ENCODE measurements around the gene GPR18. TPM values are rescaled to one million over a fixed set of nuclear protein-coding genes. Genes with fewer than 3 reads are reported as not detected.

The GPR18 gene
- total and polyA plus RNA-seq, 2 donors (not counting 1 experiment from before 2014, with no cell fraction given): not detected

- no peak overlapping the region for H3K4me2 ChIP-seq (ENCODE audit: extremely low read depth, insufficient read depth, low read length)
- no peak for TF ChIP-seq EZH2 (IDR thresholded peaks at IDR 0.05; ENCODE audit: low read length, missing control alignments)
- no peak for TF ChIP-seq CTCF (conservative IDR thresholded peaks at IDR 0.05 in 1 of 2, IDR thresholded peaks at IDR 0.05 in 1 of 2; ENCODE audit: low read depth in 1 of 2, low read length in 2 of 2)
- no peak overlapping the region for H3K27ac ChIP-seq (ENCODE audit: insufficient read depth, low read length)
- H3K27me3 ChIP-seq (ENCODE audit: control insufficient read depth, insufficient read depth, low read length): no peaks in the 10 kb centered on the region
- no peak overlapping the region for H3K9ac ChIP-seq (ENCODE audit: insufficient read depth, low read length)
- H2AFZ ChIP-seq (ENCODE audit: low read length): no peak overlapping the region
- no peaks in the 10 kb centered on the region for H3K36me3 ChIP-seq (ENCODE audit: control insufficient read depth, insufficient read depth, low read length)
- H3K4me1 ChIP-seq (ENCODE audit: control insufficient read depth, extremely low read depth, insufficient read depth, low read length): no peaks in the 10 kb centered on the region
- peaks cover 2% of the 10 kb centered on the region for H4K20me1 ChIP-seq (ENCODE audit: control insufficient read depth, extremely low read depth, insufficient read depth, low read length)
- H3K9me3 ChIP-seq (ENCODE audit: control insufficient read depth, insufficient read depth, low read depth, low read length): no peaks in the 10 kb centered on the region
- no peaks in the 10 kb centered on the region for H3K79me2 ChIP-seq (ENCODE audit: control insufficient read depth, insufficient read depth, low read length)
- DNase-seq (ENCODE audit: low read depth in 2 of 2): no peak
- no peak overlapping the region for H3K4me3 ChIP-seq (replicated peaks in 1 of 4; ENCODE audit: control extremely low read depth in 1 of 4, insufficient read depth in 1 of 4, low read depth in 3 of 4, low read length in 4 of 4)
These were observed 39.9 kb upstream of the GPR18 start for GRCh38 chr13:99298056-99298455.

DNA sequence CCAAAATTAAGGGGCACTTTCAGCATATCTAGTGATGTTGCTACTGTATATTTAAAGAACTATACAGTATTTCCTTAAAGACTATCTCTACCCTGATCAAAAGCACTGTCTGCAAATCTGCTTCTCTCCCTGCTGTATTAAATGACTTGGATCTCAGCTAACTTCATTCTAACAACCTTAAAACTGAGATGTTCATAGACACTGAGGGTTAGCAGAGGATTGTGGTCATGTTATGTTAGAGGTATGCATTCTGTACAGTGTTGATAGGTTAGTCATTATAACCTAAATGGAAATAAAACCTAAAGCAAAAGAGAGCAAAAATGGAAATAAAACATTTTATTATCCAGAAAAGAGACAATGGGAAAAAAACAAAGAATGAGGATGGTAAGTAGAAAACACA lies 39.2 kb upstream of the GPR18 start:
- H3K36me3 ChIP-seq (ENCODE audit: control insufficient read depth, insufficient read depth, low read length): no peaks in the 10 kb centered on the region
- no peak overlapping the region for H3K9ac ChIP-seq (ENCODE audit: insufficient read depth, low read length)
- no peak overlapping the region for H2AFZ ChIP-seq (ENCODE audit: low read length)
- no peak overlapping the region for H3K4me3 ChIP-seq (replicated peaks in 1 of 4; ENCODE audit: control extremely low read depth in 1 of 4, insufficient read depth in 1 of 4, low read depth in 3 of 4, low read length in 4 of 4)
- H3K4me2 ChIP-seq (ENCODE audit: extremely low read depth, insufficient read depth, low read length): no peak overlapping the region
- H4K20me1 ChIP-seq (ENCODE audit: control insufficient read depth, extremely low read depth, insufficient read depth, low read length): peaks cover 2% of the 10 kb centered on the region
- H3K79me2 ChIP-seq (ENCODE audit: control insufficient read depth, insufficient read depth, low read length): no peaks in the 10 kb centered on the region
- H3K4me1 ChIP-seq (ENCODE audit: control insufficient read depth, extremely low read depth, insufficient read depth, low read length): no peaks in the 10 kb centered on the region
- no peaks in the 10 kb centered on the region for H3K27me3 ChIP-seq (ENCODE audit: control insufficient read depth, insufficient read depth, low read length)
- no peak overlapping the region for H3K27ac ChIP-seq (ENCODE audit: insufficient read depth, low read length)
- no peaks in the 10 kb centered on the region for H3K9me3 ChIP-seq (ENCODE audit: control insufficient read depth, insufficient read depth, low read depth, low read length)
- no peak for TF ChIP-seq EZH2 (IDR thresholded peaks at IDR 0.05; ENCODE audit: low read length, missing control alignments)
- TF ChIP-seq CTCF (conservative IDR thresholded peaks at IDR 0.05 in 1 of 2, IDR thresholded peaks at IDR 0.05 in 1 of 2; ENCODE audit: low read depth in 1 of 2, low read length in 2 of 2): no peak
- peak in 1 of 2 donors; percentile 25 for DNase-seq (ENCODE audit: low read depth in 2 of 2)

GRCh38 chr13:99296398-99296797 lies 38.2 kb upstream of the GPR18 start:
- peak in 1 of 2 donors; percentile 31 for DNase-seq (ENCODE audit: low read depth in 2 of 2)
- Histone ChIP-seq H3K4me3 (replicated peaks in 1 of 4; ENCODE audit: control extremely low read depth in 1 of 4, insufficient read depth in 1 of 4, low read depth in 3 of 4, low read length in 4 of 4) (no peak overlapping the region), H3K36me3 (ENCODE audit: control insufficient read depth, insufficient read depth, low read length) (no peaks in the 10 kb centered on the region), H3K27me3 (ENCODE audit: control insufficient read depth, insufficient read depth, low read length) (no peaks in the 10 kb centered on the region), H3K4me1 (ENCODE audit: control insufficient read depth, extremely low read depth, insufficient read depth, low read length) (no peaks in the 10 kb centered on the region), H3K27ac (ENCODE audit: insufficient read depth, low read length) (no peak overlapping the region), H3K9ac (ENCODE audit: insufficient read depth, low read length) (no peak overlapping the region), H3K9me3 (ENCODE audit: control insufficient read depth, insufficient read depth, low read depth, low read length) (no peaks in the 10 kb centered on the region), H2AFZ (ENCODE audit: low read length) (no peak overlapping the region), H4K20me1 (ENCODE audit: control insufficient read depth, extremely low read depth, insufficient read depth, low read length) (peaks cover 2% of the 10 kb centered on the region), H3K79me2 (ENCODE audit: control insufficient read depth, insufficient read depth, low read length) (no peaks in the 10 kb centered on the region), H3K4me2 (ENCODE audit: extremely low read depth, insufficient read depth, low read length) (no peak overlapping the region)
- TF ChIP-seq CTCF (conservative IDR thresholded peaks at IDR 0.05 in 1 of 2, IDR thresholded peaks at IDR 0.05 in 1 of 2; ENCODE audit: low read depth in 1 of 2, low read length in 2 of 2) (no peak), EZH2 (IDR thresholded peaks at IDR 0.05; ENCODE audit: low read length, missing control alignments) (no peak)

Data from fibroblast of lung (primary cell).